T-helper 2 cell treated with Interferon-gamma antibody and Interleukin-4, amounts not matched to agents 100 ng/mL and 5 ng/mL, for 36 hours (primary cell): ENCODE results near the gene PTX4. TPM values are rescaled to one million over a fixed set of nuclear protein-coding genes. Genes with fewer than 3 reads are reported as not detected.

Experiments used
- intact Hi-C: fragments of 100-400 bp; cut with micrococcal nuclease; formaldehyde crosslinking; loops from one replicate; pipeline ENCODE4 v1.15.1; 2023
- total RNA-seq: library from RNA; stranded (reverse); gene quantifications from 2 replicates; pipeline ENCODE4 v1.2.3, GENCODE V29; 2022

Gene PTX4
- total RNA-seq, 1 donor from 2014 or later = not detected

DNA sequence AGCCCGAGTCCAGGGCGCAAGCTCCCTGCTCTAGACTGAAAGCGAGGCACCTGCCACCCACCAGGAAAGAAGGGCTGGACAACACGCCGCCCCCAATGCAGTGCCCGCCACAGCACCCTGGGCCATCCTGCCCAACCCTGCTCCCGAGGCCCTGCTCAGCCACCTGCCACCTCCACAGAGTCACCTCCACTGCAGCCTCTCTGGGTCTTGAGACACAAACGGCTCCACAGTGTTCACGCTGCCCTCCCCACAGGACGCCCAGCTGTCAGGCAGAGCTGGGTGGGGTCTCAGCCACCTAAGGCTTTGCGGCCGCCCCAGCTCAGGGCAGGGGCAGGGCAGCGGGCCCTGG is 23.2 kb downstream of the PTX4 start:
- intact Hi-C loops = no loop called here

DNA sequence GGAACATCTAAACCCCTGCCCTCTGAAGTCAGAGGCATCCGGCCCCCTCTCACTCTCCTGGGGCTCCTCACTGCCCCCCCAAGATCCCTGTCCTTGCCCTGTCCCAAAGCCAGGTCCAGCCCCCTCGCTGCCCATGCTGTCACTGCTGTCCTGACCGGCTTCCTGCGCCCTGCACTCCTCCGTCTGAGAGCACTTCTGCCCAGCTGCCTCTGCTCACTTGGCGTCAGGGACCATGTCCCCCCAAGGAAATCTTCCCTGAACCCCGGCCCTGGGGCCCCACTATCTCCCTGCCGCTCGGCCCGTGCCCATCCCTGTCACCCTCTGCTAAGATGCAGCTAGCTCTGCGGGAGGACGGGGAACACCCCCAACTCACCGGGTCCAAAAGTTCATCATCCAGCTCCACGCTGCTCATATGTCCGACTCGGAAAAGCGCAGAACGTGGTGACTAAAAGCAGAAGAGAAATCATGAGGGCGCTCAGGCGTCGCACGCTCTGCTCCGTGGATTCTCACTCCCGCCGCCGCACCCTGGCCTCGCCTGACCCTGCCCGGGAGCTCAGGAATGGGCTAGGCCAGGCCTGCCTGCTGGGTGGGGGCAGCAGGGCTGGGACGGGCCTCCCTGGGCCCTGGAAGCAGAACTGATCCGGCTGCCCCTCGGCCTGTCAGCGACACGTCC is 23.7 kb downstream of the PTX4 start:
- intact Hi-C loops = no loop called here

DNA sequence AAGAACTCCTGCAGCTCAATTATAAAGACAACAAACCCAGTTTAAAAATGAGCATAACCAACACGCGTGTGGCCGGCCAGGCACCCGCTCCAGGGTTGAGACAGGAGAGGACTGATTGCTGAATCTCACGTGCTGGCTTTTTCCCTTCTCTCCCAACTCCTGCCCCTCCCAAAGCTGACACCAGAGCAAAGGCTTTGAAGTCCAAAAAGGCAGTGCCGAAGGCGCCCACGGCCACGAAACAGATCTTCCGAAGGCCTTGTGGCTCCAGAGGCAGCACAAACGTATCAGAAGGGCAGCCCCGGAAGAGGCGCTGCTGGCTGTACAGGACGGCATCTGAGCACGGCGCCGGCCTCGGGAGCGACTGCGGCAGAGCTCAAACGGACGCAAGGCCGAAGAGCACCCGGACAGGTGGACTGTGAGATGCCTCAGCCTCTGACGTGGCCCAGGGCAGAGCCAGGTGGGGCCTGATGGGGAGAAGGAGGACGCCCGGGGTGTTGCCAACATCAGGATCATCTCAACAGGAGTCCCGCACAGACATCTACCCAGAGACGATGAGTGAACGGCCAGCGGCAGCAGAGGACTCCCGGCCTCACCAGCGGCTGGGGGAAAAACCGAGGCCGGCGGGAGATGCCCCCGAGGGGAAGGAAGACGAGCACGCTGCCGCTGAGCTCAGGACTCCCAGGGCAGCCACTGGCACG is 24.4 kb downstream of the PTX4 start:
- intact Hi-C loops = no loop called here

DNA sequence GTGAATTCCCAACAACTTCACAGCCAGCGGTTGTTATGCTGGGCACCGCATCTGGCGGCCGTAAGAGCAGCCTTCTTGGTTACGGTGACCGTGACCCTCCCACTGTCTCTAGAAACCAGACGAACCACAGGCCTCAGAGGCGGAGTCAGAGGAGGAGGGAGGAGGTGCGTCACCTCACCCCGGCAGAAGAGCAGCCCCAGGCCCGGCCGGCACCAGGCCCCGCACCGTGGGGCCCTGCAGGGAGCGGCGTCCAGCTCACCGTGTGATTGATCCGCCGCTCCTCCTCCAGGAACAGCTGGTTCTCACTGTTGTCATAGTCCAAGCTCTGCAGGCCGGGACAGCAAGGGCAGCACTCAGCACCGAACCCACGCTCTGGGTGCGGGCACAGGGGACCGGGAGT is 27.6 kb downstream of the PTX4 start:
- intact Hi-C loops = no loop called here

DNA sequence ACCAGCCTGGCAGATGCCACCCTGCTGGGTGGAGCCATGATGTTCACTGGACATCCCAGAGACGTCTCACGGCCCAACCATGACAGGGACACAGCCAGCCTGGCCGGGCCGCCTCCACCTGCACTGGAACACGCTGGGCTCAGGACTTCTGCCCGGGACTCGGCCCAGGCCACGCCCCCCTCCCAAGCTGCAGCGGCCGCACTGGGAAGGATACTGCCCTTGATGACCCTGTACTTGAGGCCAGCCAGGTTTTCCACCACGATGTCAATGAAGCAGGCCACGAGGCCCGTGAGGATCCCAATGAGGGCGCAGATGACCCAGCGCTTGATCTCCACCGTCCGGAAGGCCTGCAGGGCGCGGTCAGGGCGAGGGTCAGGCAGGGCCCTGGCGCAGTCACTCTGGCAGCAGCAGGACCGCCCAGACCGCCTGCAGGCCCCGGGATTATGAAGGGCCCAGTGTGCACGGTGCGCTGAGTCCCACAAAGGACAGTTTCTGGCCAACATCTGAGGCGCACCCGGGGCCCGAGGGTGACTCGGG is 28.1 kb downstream of the PTX4 start:
- intact Hi-C loops = no loop called here

DNA sequence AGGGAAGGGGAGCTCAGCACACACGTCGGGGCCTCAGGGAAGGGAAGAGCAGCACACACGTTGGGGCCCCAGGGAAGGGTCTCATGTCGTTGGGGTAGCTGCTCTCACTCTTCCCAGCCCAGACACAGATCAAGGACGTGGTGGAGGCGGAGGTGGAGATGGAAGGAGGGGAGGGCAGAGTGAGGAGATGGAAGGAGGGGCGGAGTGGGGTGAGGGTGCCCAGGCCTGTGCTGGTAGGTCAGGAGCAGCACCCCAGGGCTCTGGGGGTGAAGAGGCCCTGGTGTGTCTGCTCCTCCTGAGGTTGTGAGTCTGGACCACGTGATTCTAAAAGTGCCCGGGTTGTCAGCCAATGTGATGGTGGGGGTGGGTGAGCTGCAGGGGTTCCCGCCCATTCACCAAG is 28.8 kb downstream of the PTX4 start:
- intact Hi-C loops = no loop called here

DNA sequence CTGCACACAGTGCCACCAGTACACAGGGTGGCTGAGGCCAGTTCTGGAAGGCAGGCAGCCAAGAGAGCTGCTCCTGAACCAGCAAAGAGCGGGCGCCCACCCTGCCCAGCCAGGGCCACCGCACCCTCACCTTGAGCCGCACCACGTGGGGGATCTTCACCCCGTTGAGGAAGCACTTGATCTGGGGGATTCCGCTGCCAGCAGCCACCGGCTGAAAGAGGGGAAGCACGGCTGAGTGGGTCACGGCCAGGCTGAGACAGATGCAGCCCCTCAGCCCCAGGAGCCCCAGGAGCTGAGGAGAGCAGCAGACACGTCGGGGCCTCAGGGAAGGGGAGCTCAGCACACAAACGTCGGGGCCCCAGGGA is 29.8 kb downstream of the PTX4 start:
- intact Hi-C loops = no loop called here

DNA sequence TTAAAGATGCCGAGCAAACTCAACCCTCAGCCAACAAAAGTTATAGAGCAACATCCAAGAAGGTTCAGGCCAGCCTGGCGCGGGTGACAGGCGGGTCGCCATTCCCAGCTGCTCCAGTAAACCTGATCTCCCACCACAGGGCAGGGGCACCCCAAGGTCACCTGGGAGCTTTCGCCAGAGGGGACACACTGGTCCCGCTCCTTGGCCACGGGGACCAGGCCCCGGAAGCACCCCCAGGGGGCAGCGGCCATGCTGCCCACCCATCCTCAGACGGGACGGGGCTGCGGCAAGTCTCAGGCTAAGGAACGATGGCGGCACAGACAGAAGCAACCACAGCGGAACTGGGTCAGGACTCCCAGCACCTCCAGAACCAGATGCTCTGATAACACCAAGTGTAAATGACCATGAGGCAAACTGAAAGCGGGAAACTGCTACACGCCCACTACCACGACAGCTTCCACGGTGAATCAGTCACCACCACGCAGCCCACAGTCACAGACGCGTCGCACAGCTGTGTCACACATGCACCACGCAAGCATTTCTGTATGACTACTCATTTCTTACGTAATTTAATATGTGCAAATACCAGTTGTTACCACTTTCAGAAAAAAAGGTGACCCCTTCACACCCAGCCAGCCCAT is 30.3 kb downstream of the PTX4 start:
- intact Hi-C loops = no loop called here

DNA sequence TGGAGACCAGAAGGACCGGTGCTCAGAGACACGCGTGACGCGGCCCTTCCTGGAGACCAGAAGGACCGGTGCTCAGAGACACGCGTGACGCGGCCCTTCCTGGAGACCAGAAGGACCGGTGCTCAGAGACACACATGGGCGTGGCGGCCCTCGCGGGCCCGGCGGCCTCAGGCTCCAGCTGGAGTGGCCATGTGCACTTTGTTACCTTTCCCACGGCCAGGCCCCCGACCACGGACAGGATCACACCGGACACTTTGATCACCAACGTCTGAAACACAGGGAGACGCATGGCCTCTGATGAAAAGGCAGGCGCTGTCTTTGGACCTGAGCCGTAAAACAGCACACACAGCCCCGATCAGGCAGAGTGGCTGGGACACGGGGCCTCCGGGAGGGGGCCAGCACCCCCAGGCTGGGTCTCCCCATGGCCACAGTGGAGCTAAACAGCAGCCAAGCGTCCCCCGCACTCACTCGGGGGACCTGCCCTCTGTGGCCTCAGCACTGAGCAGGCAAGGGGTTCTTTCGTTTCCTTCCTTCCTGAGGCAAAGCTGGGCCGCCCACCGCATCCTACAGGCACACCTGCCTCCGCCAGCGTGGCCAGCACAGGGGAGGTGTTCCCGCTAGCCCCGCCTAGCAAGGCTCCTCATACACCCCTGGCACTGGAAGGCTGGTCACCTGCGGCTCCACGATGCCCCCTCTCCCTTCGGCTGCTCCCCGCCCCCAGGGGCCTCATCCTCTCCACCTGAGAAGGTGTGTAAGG is 31.1 kb downstream of the PTX4 start:
- intact Hi-C loops = no loop called here

DNA sequence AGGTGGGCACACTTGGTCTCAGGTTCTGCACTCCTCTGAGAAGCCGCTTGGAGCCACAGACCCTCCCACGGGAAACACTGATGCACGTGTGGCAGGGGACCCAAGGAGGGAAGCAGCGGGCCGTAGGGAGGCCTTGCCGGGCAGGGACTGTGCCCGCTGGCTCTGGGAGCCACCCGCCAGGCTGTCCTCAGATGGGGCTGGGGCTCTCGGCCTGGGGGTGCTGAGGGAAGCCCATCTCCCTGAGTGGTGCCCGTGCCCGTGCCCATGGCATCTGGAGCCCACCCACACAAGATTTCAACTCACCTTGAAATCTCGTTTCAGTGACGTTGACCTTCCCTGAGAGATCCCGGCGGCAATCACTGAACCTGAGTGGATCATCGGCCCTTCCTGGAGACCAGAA is 31.8 kb downstream of the PTX4 start:
- intact Hi-C loops = no loop called here

DNA sequence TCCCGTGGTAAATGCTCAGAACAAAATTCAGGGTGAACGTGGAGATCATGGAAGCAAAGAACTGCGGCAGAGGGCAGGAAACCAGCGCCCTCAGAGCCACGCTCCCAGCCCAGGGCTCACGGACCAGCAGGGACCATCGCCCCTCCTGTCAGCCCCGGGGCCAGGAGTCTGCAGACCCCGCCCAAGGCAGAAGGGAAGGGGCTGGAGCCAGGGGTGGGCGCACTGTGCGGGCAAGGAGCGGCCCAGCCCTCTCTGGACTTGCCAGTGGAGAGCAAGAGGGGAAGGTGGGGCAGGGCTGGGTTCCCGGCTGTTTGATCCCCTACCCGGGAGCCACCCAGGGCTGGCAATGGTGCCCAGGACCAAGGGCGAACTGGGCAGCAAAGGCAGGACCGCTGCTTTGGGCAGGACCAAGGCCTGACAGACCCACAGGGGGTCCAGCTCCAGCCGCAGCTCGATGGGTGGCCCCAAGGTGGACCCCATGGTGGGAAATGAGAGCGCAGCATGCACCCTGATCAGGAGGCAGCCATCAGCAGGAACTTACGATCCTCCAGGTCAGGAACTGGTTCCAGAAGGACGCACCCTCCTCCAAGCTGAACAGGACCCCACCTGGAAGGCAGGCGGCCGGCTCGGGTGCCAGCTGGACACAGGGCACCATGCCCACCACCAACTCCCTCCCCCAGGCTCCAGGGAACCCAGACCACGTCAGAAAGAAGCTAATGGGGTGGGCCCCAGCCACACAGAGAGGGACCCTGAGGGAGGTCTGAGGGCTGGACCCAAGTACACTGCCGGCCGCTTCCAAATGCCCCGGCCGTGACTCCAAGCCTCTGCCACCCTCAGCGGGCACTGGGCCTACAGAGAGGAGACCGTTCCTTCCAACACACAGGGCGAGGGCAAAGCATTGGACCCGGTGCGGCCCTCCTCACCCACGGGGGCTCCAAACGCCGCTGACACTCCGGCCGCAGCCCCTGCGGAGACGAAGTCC is 33.3 kb downstream of the PTX4 start:
- intact Hi-C loops = no loop called here

DNA sequence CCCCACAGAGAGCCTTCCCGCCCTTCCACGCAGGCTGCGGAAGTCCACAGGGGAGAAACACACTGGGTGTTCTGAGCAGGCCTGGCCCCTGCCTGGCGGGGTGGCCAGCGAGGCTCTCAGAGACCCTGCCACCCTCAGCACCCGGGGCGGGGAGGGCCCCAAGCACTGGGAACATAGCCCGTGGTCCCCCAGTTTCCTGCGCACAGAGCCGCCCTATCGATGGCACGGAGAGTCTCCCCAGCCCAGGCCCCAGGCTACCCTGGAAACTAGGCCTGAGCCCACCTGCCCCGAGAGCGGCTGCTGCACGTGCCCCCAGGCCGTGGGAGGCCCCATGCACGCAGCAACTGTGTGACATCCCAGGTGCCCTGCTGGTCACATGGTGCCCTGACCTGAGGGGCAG is 34.2 kb downstream of the PTX4 start:
- intact Hi-C loops = no loop called here

DNA sequence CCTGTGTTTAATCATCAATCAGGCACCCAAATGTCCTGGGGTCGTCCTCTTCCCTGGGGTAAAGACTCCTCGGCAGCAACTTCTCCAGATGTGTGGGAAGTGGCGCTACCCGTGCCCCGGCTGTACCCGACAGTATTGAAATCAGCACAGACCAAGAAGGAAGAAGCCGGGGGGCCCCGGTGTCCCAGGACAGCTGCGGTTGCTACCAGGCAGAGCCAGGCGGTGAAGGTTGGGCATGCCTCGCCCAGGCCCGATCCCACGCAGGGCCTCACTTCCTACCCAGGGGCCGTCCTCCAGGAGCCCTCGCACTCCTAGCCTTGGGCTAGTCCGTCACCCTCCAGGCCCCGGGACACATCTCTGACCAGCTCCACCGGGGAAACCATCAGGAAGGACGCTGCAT is 35.4 kb downstream of the PTX4 start:
- intact Hi-C loops = no loop called here

DNA sequence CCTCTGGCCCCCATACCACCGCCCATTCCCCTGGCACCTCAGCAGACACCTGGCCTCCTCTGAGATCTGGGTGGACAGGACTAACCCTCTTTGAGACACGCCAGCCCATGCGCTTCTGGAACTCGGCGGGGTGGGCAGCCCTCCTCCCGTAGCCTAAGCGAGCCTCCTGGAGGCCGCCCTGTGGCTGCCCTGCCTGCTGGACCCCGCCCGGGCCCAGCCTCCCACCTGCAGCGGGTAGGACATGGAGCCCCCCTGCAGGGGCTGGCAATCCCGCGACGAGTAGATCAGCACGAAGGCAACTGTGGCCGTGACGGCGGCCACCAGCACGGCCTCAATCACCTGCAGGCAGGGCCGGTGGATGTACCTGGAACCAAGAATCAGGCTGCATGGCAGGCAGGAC is 36.2 kb downstream of the PTX4 start:
- intact Hi-C loops = no loop called here

DNA sequence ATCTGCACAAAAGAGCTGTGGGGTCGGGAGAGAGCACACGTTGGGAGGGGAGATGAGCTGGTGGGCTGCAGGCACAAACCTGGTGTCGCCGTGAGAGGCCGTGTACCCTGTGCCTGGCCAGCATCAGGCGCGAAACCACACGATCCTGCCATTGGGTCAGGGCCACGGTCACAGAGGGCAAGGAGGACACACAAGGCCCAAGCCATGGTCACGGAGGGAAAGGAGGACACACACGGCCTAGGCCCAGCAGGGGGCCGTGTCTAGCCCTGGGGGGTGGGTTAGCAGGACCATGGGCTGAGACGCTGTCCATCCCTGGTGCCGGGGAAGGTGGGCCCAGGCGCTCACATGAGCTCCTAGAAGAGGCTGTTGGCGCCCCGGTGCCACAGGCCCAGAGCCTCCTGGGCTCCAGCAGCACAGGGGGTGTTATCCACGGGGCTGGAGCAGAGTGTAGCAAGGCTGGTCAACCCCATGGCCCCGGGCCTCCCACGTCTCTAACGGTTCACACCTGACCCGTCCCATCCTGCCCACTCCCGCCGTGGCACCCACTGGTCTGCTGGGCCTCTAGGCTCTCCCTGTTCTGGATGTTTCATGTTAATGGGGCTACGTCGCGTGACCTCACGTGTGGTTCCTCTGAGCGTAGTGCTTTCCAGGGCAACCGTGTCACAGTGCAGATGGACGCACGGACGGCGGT is 36.9 kb downstream of the PTX4 start:
- intact Hi-C loops = no loop called here

DNA sequence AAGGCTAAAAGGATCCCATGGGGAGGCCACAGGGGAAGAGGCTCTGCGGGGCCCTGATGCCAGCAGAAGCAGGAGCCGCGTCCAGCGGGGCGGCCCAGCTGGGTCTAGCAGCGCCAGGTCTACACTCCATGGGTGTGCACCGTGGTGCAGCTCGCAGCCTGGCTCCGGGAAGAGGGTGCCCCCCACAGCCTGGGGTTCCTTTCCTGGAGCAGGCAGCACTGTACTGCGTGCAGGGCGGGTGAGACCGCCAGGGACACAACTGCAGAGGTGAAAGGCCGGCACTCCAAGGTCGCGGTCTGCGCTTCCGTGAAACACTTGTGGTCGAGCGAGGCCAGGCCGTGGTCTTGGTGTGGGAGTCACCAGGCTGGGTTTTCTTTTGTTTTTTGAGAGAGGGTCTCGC is 37.9 kb downstream of the PTX4 start:
- intact Hi-C loops = no loop called here

DNA sequence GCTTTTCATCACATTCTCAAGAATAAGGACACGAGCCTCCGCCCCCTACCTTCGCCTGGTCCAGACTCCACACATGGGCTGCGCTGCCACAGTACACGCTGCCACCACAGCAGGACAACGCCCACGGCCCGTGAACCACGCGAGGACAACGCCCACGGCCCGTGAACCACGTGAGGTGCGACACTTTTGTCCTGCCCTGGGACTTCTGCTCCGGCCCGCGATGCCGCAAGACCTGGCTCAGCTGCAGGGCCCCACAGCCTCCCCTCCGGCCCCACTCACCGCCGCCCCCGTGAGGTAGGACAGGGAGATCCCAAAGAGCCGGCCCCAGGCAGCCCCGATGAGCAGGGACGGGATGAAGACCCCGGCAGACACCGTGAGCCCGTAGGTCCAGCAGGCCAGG is 38.5 kb downstream of the PTX4 start:
- intact Hi-C loops = no loop called here

DNA sequence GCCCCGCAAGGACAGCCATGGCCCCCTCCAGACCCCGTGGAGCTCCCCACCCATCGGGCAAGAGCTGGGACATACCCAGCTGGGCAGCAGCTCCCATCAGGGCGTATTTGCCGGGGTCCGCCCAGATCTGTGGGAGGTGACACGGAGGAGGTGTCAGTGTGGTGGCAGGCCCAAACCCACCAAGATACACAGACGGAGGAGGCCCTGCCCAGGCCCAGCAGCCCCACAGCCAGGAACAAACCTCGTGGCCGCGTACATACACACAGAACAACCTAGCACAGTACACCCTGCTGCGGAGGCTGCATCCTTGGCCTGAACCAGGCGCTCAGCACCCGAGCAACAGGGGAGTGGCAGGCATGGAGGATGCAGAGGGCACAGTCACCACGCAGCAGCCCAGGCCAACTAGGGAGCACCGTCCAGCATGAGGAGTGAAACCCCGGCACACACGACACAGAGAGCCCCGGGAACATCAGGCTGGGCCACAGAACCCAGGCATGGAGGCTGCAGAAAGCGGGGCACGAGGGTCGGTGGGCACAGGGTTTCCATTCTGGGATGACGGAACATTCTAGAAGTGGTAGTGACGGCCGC is 39.4 kb downstream of the PTX4 start:
- intact Hi-C loops = no loop called here

DNA sequence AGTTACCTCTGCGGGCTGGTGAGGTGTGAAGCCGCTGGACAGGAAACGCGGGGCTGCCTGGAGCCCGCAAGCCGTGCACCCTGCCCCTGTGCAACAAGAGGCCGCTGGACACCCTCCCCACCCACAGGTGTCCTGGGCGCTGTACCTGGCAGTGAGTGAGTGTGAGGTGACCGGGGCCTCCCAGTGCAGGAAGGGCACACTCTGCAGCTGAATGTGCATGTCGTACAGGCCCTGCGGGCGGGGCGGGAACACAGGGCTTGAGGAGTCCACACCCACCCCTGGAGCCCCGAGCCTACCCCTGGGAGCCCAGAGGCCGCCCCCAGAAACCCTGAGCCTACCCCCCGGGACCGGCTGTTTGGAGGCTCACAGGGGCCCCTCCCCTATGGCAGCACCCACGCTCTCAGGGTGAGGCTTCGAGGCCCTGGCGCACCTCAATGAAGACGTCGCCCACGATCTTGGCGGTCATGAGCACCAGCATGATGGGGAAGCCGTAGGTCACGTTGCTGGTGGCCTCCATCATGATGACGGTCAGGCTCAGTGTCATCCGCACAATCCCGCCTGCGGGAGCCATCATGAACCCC is 40.1 kb downstream of the PTX4 start:
- intact Hi-C loops = no loop called here
